ENCODE data around the gene EDEM3.

GRCh38 chr1:184745929-184746638 lies 8.6 kb downstream of the EDEM3 start:
- TF ChIP-seq, protein P1, sequence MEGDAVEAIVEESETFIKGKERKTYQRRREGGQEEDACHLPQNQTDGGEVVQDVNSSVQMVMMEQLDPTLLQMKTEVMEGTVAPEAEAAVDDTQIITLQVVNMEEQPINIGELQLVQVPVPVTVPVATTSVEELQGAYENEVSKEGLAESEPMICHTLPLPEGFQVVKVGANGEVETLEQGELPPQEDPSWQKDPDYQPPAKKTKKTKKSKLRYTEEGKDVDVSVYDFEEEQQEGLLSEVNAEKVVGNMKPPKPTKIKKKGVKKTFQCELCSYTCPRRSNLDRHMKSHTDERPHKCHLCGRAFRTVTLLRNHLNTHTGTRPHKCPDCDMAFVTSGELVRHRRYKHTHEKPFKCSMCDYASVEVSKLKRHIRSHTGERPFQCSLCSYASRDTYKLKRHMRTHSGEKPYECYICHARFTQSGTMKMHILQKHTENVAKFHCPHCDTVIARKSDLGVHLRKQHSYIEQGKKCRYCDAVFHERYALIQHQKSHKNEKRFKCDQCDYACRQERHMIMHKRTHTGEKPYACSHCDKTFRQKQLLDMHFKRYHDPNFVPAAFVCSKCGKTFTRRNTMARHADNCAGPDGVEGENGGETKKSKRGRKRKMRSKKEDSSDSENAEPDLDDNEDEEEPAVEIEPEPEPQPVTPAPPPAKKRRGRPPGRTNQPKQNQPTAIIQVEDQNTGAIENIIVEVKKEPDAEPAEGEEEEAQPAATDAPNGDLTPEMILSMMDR (IDR thresholded peaks at IDR 0.05) = no peak
- TF ChIP-seq ETV6 (CRISPR knock-in tag; IDR thresholded peaks at IDR 0.05) (no peak), MAX (CRISPR knock-in tag; IDR thresholded peaks at IDR 0.05) (no peak), IRF2 (CRISPR knock-in tag; IDR thresholded peaks at IDR 0.05; ENCODE audit: borderline replicate concordance, low read depth) (no peak), ATF6 (CRISPR knock-in tag; IDR thresholded peaks at IDR 0.05) (no peak), MYBL2 (CRISPR knock-in tag; IDR thresholded peaks at IDR 0.05) (no peak), ZNF263 (CRISPR knock-in tag; IDR thresholded peaks at IDR 0.05; ENCODE audit: low read depth) (no peak)
- TF ChIP-seq, protein P2, sequence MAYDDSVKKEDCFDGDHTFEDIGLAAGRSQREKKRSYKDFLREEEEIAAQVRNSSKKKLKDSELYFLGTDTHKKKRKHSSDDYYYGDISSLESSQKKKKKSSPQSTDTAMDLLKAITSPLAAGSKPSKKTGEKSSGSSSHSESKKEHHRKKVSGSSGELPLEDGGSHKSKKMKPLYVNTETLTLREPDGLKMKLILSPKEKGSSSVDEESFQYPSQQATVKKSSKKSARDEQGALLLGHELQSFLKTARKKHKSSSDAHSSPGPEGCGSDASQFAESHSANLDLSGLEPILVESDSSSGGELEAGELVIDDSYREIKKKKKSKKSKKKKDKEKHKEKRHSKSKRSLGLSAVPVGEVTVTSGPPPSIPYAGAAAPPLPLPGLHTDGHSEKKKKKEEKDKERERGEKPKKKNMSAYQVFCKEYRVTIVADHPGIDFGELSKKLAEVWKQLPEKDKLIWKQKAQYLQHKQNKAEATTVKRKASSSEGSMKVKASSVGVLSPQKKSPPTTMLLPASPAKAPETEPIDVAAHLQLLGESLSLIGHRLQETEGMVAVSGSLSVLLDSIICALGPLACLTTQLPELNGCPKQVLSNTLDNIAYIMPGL (CRISPR knock-in tag; IDR thresholded peaks at IDR 0.05) = no peak
